GM23338 (cell line): ENCODE results near the gene ERBB3. TPM values are rescaled to one million over a fixed set of nuclear protein-coding genes. Genes with fewer than 3 reads are reported as not detected.

Experiments
- ATAC-seq: fragments of 200-7000 bp; cut with Tn5 transposase; 3 replicates; pipeline ENCODE4 v1.9.1; 2020
- DNase-seq: peaks from one replicate; pipeline ENCODE4 v3.0.0-alpha.2; 2015; ENCODE audit warnings: low spot score
- H2AFZ ChIP-seq: fragments of 200-600 bp; sonication (generic); 2 replicates; pipeline ENCODE4 v1.8.0; 2016; ENCODE audit warnings: antibody characterized with exemption, mild to moderate bottlenecking, moderate library complexity
- H3F3A ChIP-seq: fragments of 200-600 bp; sonication (generic); replicated peaks from 2 replicates; pipeline ENCODE4 v1.8.0; 2017; ENCODE audit warnings: antibody characterized with exemption, mixed run types, low read depth
- H3K27ac ChIP-seq: fragments of 200-600 bp; sonication (generic); 2 replicates; pipeline ENCODE4 v1.6.1; 2016; ENCODE audit warnings: low read depth
- H3K27me3 ChIP-seq: fragments of 200-600 bp; sonication (generic); 2 replicates; pipeline ENCODE4 v1.8.0; 2016; ENCODE audit warnings: mild to moderate bottlenecking, mixed run types, moderate library complexity; ENCODE audit not compliant: insufficient read depth
- H3K36me3 ChIP-seq: fragments of 200-600 bp; sonication (generic); 2 replicates; pipeline ENCODE4 v1.8.0; 2016; ENCODE audit warnings: mild to moderate bottlenecking; ENCODE audit not compliant: insufficient read depth
- H3K4me1 ChIP-seq: fragments of 200-600 bp; sonication (generic); 2 replicates; pipeline ENCODE4 v1.8.0; 2016; ENCODE audit warnings: mild to moderate bottlenecking, moderate library complexity; ENCODE audit not compliant: insufficient read depth
- H3K4me2 ChIP-seq: fragments of 200-600 bp; sonication (generic); 2 replicates; pipeline ENCODE4 v1.7.1; 2017; ENCODE audit warnings: mixed run types
- H3K4me3 ChIP-seq: fragments of 200-600 bp; sonication (generic); 2 replicates; pipeline ENCODE4 v1.6.1; 2016; ENCODE audit warnings: mixed run types
- H3K79me2 ChIP-seq: fragments of 200-600 bp; sonication (generic); replicated peaks from 2 replicates; pipeline ENCODE4 v1.8.0; 2017; ENCODE audit warnings: mild to moderate bottlenecking; ENCODE audit not compliant: insufficient read depth
- H3K9me2 ChIP-seq: fragments of 200-600 bp; sonication (generic); 2 replicates; pipeline ENCODE4 v1.8.0; 2017; ENCODE audit not compliant: insufficient read depth
- H4K20me1 ChIP-seq: fragments of 200-600 bp; sonication (generic); replicated peaks from 2 replicates; pipeline ENCODE4 v1.8.0; 2017; ENCODE audit warnings: mild to moderate bottlenecking; ENCODE audit not compliant: insufficient read depth
- H3K27ac Mint-ChIP-seq: 2 replicates; pipeline ENCODE4 v1.8.0; 2020; ENCODE audit warnings: inconsistent platforms, mild to moderate bottlenecking, moderate library complexity, mixed read lengths
- H3K27me3 Mint-ChIP-seq: 3 replicates; pipeline ENCODE4 v1.8.0; 2022; ENCODE audit warnings: low read depth, mild to moderate bottlenecking, moderate library complexity, mixed read lengths, inconsistent platforms; ENCODE audit not compliant: insufficient read depth, poor library complexity
- H3K36me3 Mint-ChIP-seq: 3 replicates; pipeline ENCODE4 v1.8.0; 2021; ENCODE audit warnings: low read depth, mild to moderate bottlenecking, inconsistent platforms, moderate library complexity, mixed read lengths
- H3K4me1 Mint-ChIP-seq: 3 replicates; pipeline ENCODE4 v1.8.0; 2020; ENCODE audit warnings: mild to moderate bottlenecking, inconsistent platforms, mixed read lengths
- H3K4me3 Mint-ChIP-seq: 3 replicates; pipeline ENCODE4 v1.8.0; 2021; ENCODE audit warnings: moderate library complexity, mild to moderate bottlenecking, inconsistent platforms, mixed read lengths
- H3K9me3 Mint-ChIP-seq: 3 replicates; pipeline ENCODE4 v1.8.0; 2020; ENCODE audit warnings: moderate library complexity, mild to moderate bottlenecking, inconsistent platforms, mixed read lengths
- CREB1 ChIP-seq: fragments of 250-450 bp; sonication (Bioruptor Pico); IDR thresholded peaks from 2 replicates; pipeline ENCODE4 v1.5.0; 2020; ENCODE audit warnings: low read depth, mild to moderate bottlenecking, moderate library complexity
- ETS1 ChIP-seq: IDR thresholded peaks from 2 replicates; pipeline ENCODE4 v1.6.1; 2016; ENCODE audit warnings: antibody characterized with exemption
- EZH2 ChIP-seq: fragments of 200-600 bp; sonication (generic); IDR thresholded peaks from one replicate; pipeline ENCODE4 v1.8.0; 2017; ENCODE audit warnings: antibody characterized with exemption, mild to moderate bottlenecking, low read depth; ENCODE audit not compliant: unreplicated experiment
- EZH2phosphoT487 ChIP-seq: fragments of 200-600 bp; sonication (generic); IDR thresholded peaks from one replicate; pipeline ENCODE4 v1.8.1; 2018; ENCODE audit warnings: antibody characterized with exemption; ENCODE audit not compliant: unreplicated experiment
- NANOG ChIP-seq: IDR thresholded peaks from 2 replicates; pipeline ENCODE4 v1.6.1; 2016; ENCODE audit warnings: antibody characterized with exemption, borderline replicate concordance
- POLR2AphosphoS5 ChIP-seq: IDR thresholded peaks from 2 replicates; pipeline ENCODE4 v1.6.1; 2016; ENCODE audit warnings: antibody characterized with exemption, low read depth
- STAT1 ChIP-seq: IDR thresholded peaks from one replicate; pipeline ENCODE4 v1.6.1; 2016; ENCODE audit warnings: antibody characterized with exemption; ENCODE audit not compliant: unreplicated experiment
- ZNF114 ChIP-seq: fragments of 250-450 bp; sonication (Bioruptor Pico); IDR thresholded peaks from 2 replicates; pipeline ENCODE4 v1.5.0; 2020; ENCODE audit warnings: mild to moderate bottlenecking, moderate library complexity
- ZNF462 ChIP-seq: fragments of 250-450 bp; sonication (Bioruptor Pico); IDR thresholded peaks from 2 replicates; pipeline ENCODE4 v1.5.0; 2020; ENCODE audit warnings: mild to moderate bottlenecking, moderate library complexity
- polyA plus RNA-seq: library from polyadenylated mRNA; unstranded; fragments of >200 nt; fragmentation: Nextera tagmentation; extraction: Ambion mirVana; gene quantifications from 2 replicates; pipeline ENCODE4 v1.2.1, GENCODE V29; 2016
- total RNA-seq: library from RNA; depleted of rRNA; stranded (reverse); fragments of >200 nt; shearing (Covaris generic); gene quantifications from 2 replicates; pipeline ENCODE4 v1.2.3, GENCODE V29; 2014
- TF ChIP-seq, protein P1 (sequence below): IDR thresholded peaks from one replicate; pipeline ENCODE4 v1.6.1; 2018; ENCODE audit warnings: antibody characterized with exemption; ENCODE audit not compliant: unreplicated experiment
- TF ChIP-seq, protein P2 (sequence below), 2 experiments: fragments of 200-600 bp in 1 of 2; sonication (generic) in 1 of 2; conservative IDR thresholded peaks; 2 replicates each; pipeline versions ENCODE4 v1.5.1 to v1.6.1; 2016 to 2017; ENCODE audit warnings: antibody characterized with exemption in 2 of 2, low read depth in 2 of 2, mild to moderate bottlenecking in 2 of 2, moderate library complexity in 1 of 2

The ERBB3 gene
- total and polyA plus RNA-seq, 2 experiments from 2014 or later, result 21.0 to 54.4 TPM

GRCh38 chr12:56145217-56145616 lies 65.3 kb downstream of the ERBB3 start (continued):
- TF ChIP-seq ZNF462 (CRISPR knock-in tag), result no peak

DNA sequence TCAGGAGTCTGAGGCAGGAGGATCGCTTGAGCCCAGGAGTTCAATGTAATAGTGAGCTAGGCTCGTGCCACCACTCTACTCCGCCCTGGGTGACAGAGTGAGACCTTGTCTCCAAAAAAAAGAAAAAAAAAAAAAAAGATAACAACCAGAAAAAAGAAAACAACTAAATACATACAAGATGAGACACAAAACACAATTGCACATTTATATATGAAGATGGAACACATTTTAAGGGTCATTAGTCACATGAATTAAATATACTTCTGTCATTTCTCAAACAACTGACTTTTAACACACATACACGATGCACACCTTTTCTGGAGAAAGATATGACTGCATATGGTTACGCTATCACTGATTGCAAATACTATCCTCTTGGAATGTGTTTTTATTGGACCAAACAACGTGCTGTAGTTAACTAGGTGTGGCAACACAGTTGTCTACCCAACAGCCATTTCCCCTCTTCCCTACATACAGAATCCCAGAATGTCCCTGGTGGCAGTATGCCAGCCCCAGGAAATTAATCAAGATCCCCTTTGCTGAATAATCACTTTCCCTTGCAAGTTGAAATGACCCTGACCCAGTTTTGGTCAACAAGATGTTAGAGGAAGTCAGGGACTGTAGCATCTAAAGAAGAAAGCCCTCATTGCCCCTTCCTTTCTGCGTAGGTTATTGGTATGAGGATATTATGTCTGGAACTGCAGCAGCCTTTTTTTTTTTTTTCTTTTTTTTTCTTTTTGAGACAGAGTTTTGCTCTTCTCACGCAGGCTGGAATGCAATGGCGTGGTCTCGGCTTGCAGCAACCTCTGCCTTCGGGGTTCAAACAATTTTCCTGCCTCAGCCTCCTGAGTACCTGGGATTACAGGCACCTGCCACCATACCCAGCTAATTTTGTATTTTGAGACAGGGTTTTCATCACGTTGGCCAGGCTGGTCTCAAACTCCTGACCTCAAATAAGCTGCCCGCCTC lies 66.8 kb downstream of the ERBB3 start:
- no peaks in the 10 kb centered on the region for H3K9me3 Mint-ChIP-seq
- H3K4me2 ChIP-seq, result no peak overlapping the region
- DNase-seq (no peak), ATAC-seq (no peak)
- no peak overlapping the region for H3K4me3 Mint-ChIP-seq
- H2AFZ ChIP-seq, result no peak overlapping the region
- H3K79me2 ChIP-seq, result no peaks in the 10 kb centered on the region
- H3K27ac ChIP-seq, result no peak overlapping the region
- peaks cover 1% of the 10 kb centered on the region for H3K27me3 Mint-ChIP-seq
- no peak overlapping the region for H3K27ac Mint-ChIP-seq
- H3K36me3 Mint-ChIP-seq, result peaks cover 42% of the 10 kb centered on the region
- H3K9me2 ChIP-seq, result no peaks in the 10 kb centered on the region
- H3K36me3 ChIP-seq, result peaks cover 27% of the 10 kb centered on the region
- peaks cover 17% of the 10 kb centered on the region for H3F3A ChIP-seq
- H4K20me1 ChIP-seq, result no peaks in the 10 kb centered on the region; the same call in 1 of the 2 replicates
- H3K4me1 Mint-ChIP-seq, result peaks cover 5% of the 10 kb centered on the region; the same call in 2 of the 3 replicates
- no peaks in the 10 kb centered on the region for H3K27me3 ChIP-seq
- TF ChIP-seq ZNF114 (CRISPR knock-in tag) (no peak), EZH2 (no peak), NANOG (no peak), STAT1 (no peak), ETS1 (no peak), EZH2phosphoT487 (no peak), POLR2AphosphoS5 (no peak), CREB1 (CRISPR knock-in tag) (no peak)
- TF ChIP-seq, protein P1, sequence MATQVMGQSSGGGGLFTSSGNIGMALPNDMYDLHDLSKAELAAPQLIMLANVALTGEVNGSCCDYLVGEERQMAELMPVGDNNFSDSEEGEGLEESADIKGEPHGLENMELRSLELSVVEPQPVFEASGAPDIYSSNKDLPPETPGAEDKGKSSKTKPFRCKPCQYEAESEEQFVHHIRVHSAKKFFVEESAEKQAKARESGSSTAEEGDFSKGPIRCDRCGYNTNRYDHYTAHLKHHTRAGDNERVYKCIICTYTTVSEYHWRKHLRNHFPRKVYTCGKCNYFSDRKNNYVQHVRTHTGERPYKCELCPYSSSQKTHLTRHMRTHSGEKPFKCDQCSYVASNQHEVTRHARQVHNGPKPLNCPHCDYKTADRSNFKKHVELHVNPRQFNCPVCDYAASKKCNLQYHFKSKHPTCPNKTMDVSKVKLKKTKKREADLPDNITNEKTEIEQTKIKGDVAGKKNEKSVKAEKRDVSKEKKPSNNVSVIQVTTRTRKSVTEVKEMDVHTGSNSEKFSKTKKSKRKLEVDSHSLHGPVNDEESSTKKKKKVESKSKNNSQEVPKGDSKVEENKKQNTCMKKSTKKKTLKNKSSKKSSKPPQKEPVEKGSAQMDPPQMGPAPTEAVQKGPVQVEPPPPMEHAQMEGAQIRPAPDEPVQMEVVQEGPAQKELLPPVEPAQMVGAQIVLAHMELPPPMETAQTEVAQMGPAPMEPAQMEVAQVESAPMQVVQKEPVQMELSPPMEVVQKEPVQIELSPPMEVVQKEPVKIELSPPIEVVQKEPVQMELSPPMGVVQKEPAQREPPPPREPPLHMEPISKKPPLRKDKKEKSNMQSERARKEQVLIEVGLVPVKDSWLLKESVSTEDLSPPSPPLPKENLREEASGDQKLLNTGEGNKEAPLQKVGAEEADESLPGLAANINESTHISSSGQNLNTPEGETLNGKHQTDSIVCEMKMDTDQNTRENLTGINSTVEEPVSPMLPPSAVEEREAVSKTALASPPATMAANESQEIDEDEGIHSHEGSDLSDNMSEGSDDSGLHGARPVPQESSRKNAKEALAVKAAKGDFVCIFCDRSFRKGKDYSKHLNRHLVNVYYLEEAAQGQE, result no peak
- TF ChIP-seq, protein P2, sequence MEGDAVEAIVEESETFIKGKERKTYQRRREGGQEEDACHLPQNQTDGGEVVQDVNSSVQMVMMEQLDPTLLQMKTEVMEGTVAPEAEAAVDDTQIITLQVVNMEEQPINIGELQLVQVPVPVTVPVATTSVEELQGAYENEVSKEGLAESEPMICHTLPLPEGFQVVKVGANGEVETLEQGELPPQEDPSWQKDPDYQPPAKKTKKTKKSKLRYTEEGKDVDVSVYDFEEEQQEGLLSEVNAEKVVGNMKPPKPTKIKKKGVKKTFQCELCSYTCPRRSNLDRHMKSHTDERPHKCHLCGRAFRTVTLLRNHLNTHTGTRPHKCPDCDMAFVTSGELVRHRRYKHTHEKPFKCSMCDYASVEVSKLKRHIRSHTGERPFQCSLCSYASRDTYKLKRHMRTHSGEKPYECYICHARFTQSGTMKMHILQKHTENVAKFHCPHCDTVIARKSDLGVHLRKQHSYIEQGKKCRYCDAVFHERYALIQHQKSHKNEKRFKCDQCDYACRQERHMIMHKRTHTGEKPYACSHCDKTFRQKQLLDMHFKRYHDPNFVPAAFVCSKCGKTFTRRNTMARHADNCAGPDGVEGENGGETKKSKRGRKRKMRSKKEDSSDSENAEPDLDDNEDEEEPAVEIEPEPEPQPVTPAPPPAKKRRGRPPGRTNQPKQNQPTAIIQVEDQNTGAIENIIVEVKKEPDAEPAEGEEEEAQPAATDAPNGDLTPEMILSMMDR (conservative IDR thresholded peaks at IDR 0.05; ENCODE audit: low read depth in 2 of 2), result no peak
- no peak overlapping the region for H3K4me3 ChIP-seq
- peaks cover 5% of the 10 kb centered on the region; the same call in 1 of the 2 replicates for H3K4me1 ChIP-seq
